Trophoblast cell (in vitro differentiated cells and primary cell): ENCODE results near the gene MEFV.

Experiments
- DNase-seq, 2 donors: peaks; one replicate each; pipeline ENCODE4 v3.0.0-alpha.2; 2016
- H2AFZ ChIP-seq: 2 replicates; pipeline ENCODE4 v1.6.1; 2013; ENCODE audit warnings: low read length, moderate library complexity, mild to moderate bottlenecking; ENCODE audit not compliant: insufficient read depth, poor library complexity
- H2AK5ac ChIP-seq: 2 replicates; pipeline ENCODE4 v1.6.1; 2013; ENCODE audit warnings: mild to moderate bottlenecking, low read length
- H2BK120ac ChIP-seq: 2 replicates; pipeline ENCODE4 v1.6.1; 2013; ENCODE audit warnings: low read length, mild to moderate bottlenecking, moderate library complexity; ENCODE audit not compliant: insufficient read depth, poor library complexity
- H2BK12ac ChIP-seq: 2 replicates; pipeline ENCODE4 v1.6.1; 2013; ENCODE audit warnings: mild to moderate bottlenecking, low read length, moderate library complexity
- H2BK5ac ChIP-seq: 2 replicates; pipeline ENCODE4 v1.6.1; 2013; ENCODE audit warnings: low read length, low read depth, moderate library complexity, mild to moderate bottlenecking; ENCODE audit not compliant: poor library complexity
- H3K14ac ChIP-seq: 2 replicates; pipeline ENCODE4 v1.6.1; 2013; ENCODE audit warnings: mild to moderate bottlenecking, low read length
- H3K18ac ChIP-seq: 2 replicates; pipeline ENCODE4 v1.6.1; 2013; ENCODE audit warnings: mild to moderate bottlenecking, low read length
- H3K23ac ChIP-seq: 2 replicates; pipeline ENCODE4 v1.6.1; 2013; ENCODE audit warnings: low read length
- H3K27ac ChIP-seq: 2 replicates; pipeline ENCODE4 v1.5.1; 2013; ENCODE audit warnings: low read depth, mild to moderate bottlenecking, inconsistent platforms, low read length, moderate library complexity
- H3K27me3 ChIP-seq: 2 replicates; pipeline ENCODE4 v1.6.1; 2013; ENCODE audit warnings: inconsistent platforms, mild to moderate bottlenecking, low read length, moderate library complexity; ENCODE audit not compliant: insufficient read depth
- H3K36me3 ChIP-seq, 2 experiments: 1 replicate in 1 of 2; 2 replicates in 1 of 2; pipeline ENCODE4 v1.6.1; 2013; ENCODE audit warnings: low read length in 2 of 2, mild to moderate bottlenecking in 2 of 2, moderate library complexity in 1 of 2; ENCODE audit not compliant: insufficient read depth in 2 of 2, control insufficient read depth in 1 of 2
- H3K4ac ChIP-seq: 2 replicates; pipeline ENCODE4 v1.6.1; 2013; ENCODE audit warnings: low read depth, mild to moderate bottlenecking, low read length, moderate library complexity
- H3K4me1 ChIP-seq, 2 experiments: 1 replicate in 1 of 2; 2 replicates in 1 of 2; pipeline ENCODE4 v1.6.1; 2013; ENCODE audit warnings: low read length in 2 of 2, mild to moderate bottlenecking in 2 of 2, moderate library complexity in 1 of 2; ENCODE audit not compliant: insufficient read depth in 2 of 2, control insufficient read depth in 1 of 2
- H3K4me2 ChIP-seq: 2 replicates; pipeline ENCODE4 v1.6.1; 2013; ENCODE audit warnings: inconsistent platforms, mild to moderate bottlenecking, low read length, moderate library complexity
- H3K4me3 ChIP-seq: 2 replicates; pipeline ENCODE4 v1.5.1; 2013; ENCODE audit warnings: mild to moderate bottlenecking, low read depth, low read length, inconsistent platforms
- H3K79me1 ChIP-seq: one replicate; pipeline ENCODE4 v1.6.1; 2013; ENCODE audit warnings: low read length
- H3K79me2 ChIP-seq: 2 replicates; pipeline ENCODE4 v1.6.1; 2013; ENCODE audit warnings: low read length, mild to moderate bottlenecking; ENCODE audit not compliant: control insufficient read depth, insufficient read depth, poor library complexity
- H3K9ac ChIP-seq: 2 replicates; pipeline ENCODE4 v1.6.1; 2013; ENCODE audit warnings: mild to moderate bottlenecking, low read length
- H3K9me3 ChIP-seq: 2 replicates; pipeline ENCODE4 v1.6.1; 2013; ENCODE audit warnings: low read depth, mild to moderate bottlenecking, control low read depth, inconsistent platforms, low read length; ENCODE audit not compliant: insufficient read depth
- H4K12ac ChIP-seq: 2 replicates; pipeline ENCODE4 v1.6.1; 2013; ENCODE audit warnings: low read depth, mild to moderate bottlenecking, low read length, moderate library complexity
- H4K8ac ChIP-seq: 2 replicates; pipeline ENCODE4 v1.6.1; 2013; ENCODE audit warnings: low read depth, mild to moderate bottlenecking, low read length, moderate library complexity
- H4K91ac ChIP-seq: one replicate; pipeline ENCODE4 v1.6.1; 2013; ENCODE audit warnings: low read depth, mild to moderate bottlenecking, low read length, moderate library complexity
- WGBS: extraction: QIAGEN DNeasy Blood & Tissue Kit; methylation state at CpG from one replicate; pipeline ENCODE4 v1.1.7; 2013; ENCODE audit warnings: missing lambda C conversion rate; ENCODE audit not compliant: insufficient read length, insufficient coverage; ENCODE audit errors: extremely low coverage; 5-methylcytosine and 5-hydroxymethylcytosine counted together

MEFV gene

GRCh38 chr16:3254309-3254708 is 2.1 kb downstream of the MEFV start:
- H3K79me2 ChIP-seq, result no peaks in the 10 kb centered on the region
- H3K79me1 ChIP-seq, result no peaks in the 10 kb centered on the region
- no peak for DNase-seq
- no peak overlapping the region for H3K14ac ChIP-seq
- H2AK5ac ChIP-seq, result no peak overlapping the region
- H3K18ac ChIP-seq, result no peak overlapping the region
- no peak overlapping the region for H3K23ac ChIP-seq
- no peak overlapping the region for H2BK120ac ChIP-seq
- WGBS, result no CpG with 5 or more reads among the region's 35 CpGs
- no peaks in the 10 kb centered on the region for H3K36me3 ChIP-seq
- no peaks in the 10 kb centered on the region for H3K4me1 ChIP-seq
- H3K4me2 ChIP-seq, result no peak overlapping the region
- no peak overlapping the region for H2BK12ac ChIP-seq
- H4K8ac ChIP-seq, result no peak overlapping the region
- H4K91ac ChIP-seq, result no peak overlapping the region
- no peak overlapping the region for H3K4me3 ChIP-seq
- H3K9ac ChIP-seq, result no peak overlapping the region
- no peak overlapping the region for H3K27ac ChIP-seq
- no peak overlapping the region for H2BK5ac ChIP-seq
- no peak overlapping the region for H3K4ac ChIP-seq
- H2AFZ ChIP-seq, result no peak overlapping the region
- H3K9me3 ChIP-seq, result peaks cover 43% of the 10 kb centered on the region
- no peak overlapping the region for H4K12ac ChIP-seq
- no peaks in the 10 kb centered on the region for H3K27me3 ChIP-seq

DNA sequence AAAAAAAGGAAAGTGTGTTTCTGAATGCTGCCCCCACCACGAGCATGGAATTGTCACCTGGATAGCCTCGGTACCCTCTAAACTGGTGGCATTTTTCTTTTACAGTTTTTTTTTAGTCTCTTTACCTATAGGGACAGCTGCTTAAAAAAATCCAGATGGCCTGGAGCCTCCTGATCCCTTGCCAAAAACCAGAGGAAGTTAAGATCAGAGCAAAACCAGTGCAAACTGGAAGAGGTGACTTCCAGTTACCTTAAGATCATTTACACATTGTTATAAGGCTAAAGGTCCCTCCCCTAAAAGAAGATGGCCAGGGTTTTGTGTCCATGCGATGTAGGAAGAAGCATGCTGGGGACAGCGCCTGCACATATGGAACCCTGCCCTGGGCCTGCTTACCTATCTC is 3.5 kb downstream of the MEFV start:
- Histone ChIP-seq H3K79me2 (no peaks in the 10 kb centered on the region), H3K4me2 (no peak overlapping the region), H4K8ac (no peak overlapping the region), H3K9me3 (peaks cover 47% of the 10 kb centered on the region), H4K91ac (no peak overlapping the region), H3K23ac (no peak overlapping the region), H4K12ac (no peak overlapping the region), H3K27ac (no peak overlapping the region), H2AK5ac (no peak overlapping the region), H3K14ac (no peak overlapping the region), H2BK5ac (no peak overlapping the region), H2AFZ (no peak overlapping the region), H3K27me3 (no peaks in the 10 kb centered on the region), H3K4me1 (no peaks in the 10 kb centered on the region), H2BK12ac (no peak overlapping the region), H2BK120ac (no peak overlapping the region), H3K79me1 (no peaks in the 10 kb centered on the region), H3K18ac (no peak overlapping the region), H3K4ac (no peak overlapping the region), H3K9ac (no peak overlapping the region), H3K36me3 (no peaks in the 10 kb centered on the region), H3K4me3 (no peak overlapping the region)
- DNase-seq, result no peak
- no CpG with 5 or more reads among the region's 4 CpGs for WGBS

DNA sequence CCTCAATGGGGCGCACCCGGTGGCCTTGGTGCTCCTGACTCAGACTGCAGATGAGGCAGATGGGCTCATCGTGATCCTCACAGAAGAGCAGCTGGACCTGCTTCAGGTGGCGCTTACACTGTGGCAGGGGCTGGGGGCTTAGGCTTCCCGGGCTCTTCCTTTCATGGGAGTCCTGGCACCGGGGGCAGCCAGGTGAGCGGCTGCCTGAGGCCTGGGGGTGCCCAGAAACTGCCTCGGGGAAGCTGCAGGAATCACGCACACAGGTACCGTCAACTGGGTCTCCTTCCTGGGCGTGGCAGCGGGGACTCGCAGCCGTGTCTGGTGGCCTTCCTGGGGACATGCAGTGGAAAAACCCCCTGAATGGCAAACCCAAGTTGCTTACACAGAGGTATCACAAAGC is 7.0 kb downstream of the MEFV start:
- WGBS, result no CpG with 5 or more reads among the region's 14 CpGs
- no peak for DNase-seq
- H3K27me3 ChIP-seq, result no peaks in the 10 kb centered on the region
- H3K14ac ChIP-seq, result no peak overlapping the region
- H4K8ac ChIP-seq, result no peak overlapping the region
- H3K23ac ChIP-seq, result no peak overlapping the region
- no peak overlapping the region for H3K4me2 ChIP-seq
- H2AK5ac ChIP-seq, result no peak overlapping the region
- H3K4ac ChIP-seq, result no peak overlapping the region
- H2BK5ac ChIP-seq, result no peak overlapping the region
- H3K79me1 ChIP-seq, result no peaks in the 10 kb centered on the region
- no peak overlapping the region for H2AFZ ChIP-seq
- H3K4me3 ChIP-seq, result no peak overlapping the region
- H3K4me1 ChIP-seq, result no peaks in the 10 kb centered on the region
- no peak overlapping the region for H2BK12ac ChIP-seq
- H4K91ac ChIP-seq, result no peak overlapping the region
- H3K18ac ChIP-seq, result no peak overlapping the region
- no peak overlapping the region for H3K27ac ChIP-seq
- H4K12ac ChIP-seq, result no peak overlapping the region
- H3K9ac ChIP-seq, result no peak overlapping the region
- H2BK120ac ChIP-seq, result no peak overlapping the region
- H3K79me2 ChIP-seq, result no peaks in the 10 kb centered on the region
- H3K36me3 ChIP-seq, result no peaks in the 10 kb centered on the region
- peaks cover 48% of the 10 kb centered on the region for H3K9me3 ChIP-seq

DNA sequence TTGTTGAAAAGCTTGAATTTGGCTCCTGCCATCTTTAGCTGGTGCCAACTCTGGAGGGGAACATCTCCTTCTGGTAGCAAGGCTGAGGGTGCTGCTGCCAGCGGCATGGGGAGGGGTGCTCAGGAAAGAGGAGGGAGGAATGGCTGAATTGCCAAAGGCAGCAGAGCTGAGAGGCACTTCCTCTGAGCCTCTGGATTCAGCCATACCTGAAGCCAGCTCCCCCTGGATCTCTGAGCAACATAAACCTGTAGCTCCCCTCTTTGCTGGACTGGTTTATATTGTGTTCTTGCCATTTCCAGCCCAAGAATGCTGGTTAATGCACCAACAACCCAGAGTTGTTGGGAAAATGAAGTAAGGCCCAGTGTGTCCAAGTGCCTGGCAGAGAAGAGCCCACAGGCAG is 7.4 kb downstream of the MEFV start:
- H4K91ac ChIP-seq, result no peak overlapping the region
- H3K4me1 ChIP-seq, result no peaks in the 10 kb centered on the region
- H3K27me3 ChIP-seq, result no peaks in the 10 kb centered on the region
- H3K9ac ChIP-seq, result no peak overlapping the region
- no peak overlapping the region for H2AK5ac ChIP-seq
- no peak overlapping the region for H3K4me2 ChIP-seq
- no peak overlapping the region for H2AFZ ChIP-seq
- H3K79me2 ChIP-seq, result no peaks in the 10 kb centered on the region
- no peak overlapping the region for H2BK5ac ChIP-seq
- no peak overlapping the region for H3K23ac ChIP-seq
- WGBS, result no CpG with 5 or more reads among the region's 1 CpG
- H3K27ac ChIP-seq, result no peak overlapping the region
- H3K79me1 ChIP-seq, result no peaks in the 10 kb centered on the region
- H3K4me3 ChIP-seq, result no peak overlapping the region
- no peak overlapping the region for H2BK120ac ChIP-seq
- no peak overlapping the region for H3K14ac ChIP-seq
- H3K4ac ChIP-seq, result no peak overlapping the region
- no peak overlapping the region for H3K18ac ChIP-seq
- DNase-seq, result no peak
- H4K12ac ChIP-seq, result no peak overlapping the region
- peaks cover 47% of the 10 kb centered on the region for H3K9me3 ChIP-seq
- H3K36me3 ChIP-seq, result no peaks in the 10 kb centered on the region
- no peak overlapping the region for H4K8ac ChIP-seq
- no peak overlapping the region for H2BK12ac ChIP-seq
